Astrocyte of the spinal cord (primary cell): ENCODE data around the gene CDKL5.
A peak's percentile ranks its signal among the peaks of the same experiment; 100 is the strongest.

Experiments
- DNase-seq: peaks from one replicate; pipeline ENCODE4 v3.0.0; 2011; ENCODE audit warnings: low read depth, low spot score
- H3K4me3 ChIP-seq: 2 replicates; pipeline ENCODE4 v1.5.1; 2011; ENCODE audit warnings: low read depth, mild to moderate bottlenecking, low read length, moderate library complexity
- in situ Hi-C: cut with HindIII; loops from 2 replicates; pipeline ENCODE4 v1.10.0; 2017; ENCODE audit warnings: low sequenced_read_pairs
- TF ChIP-seq, protein P1 (sequence below): IDR thresholded peaks from 2 replicates; pipeline ENCODE4 v1.5.1; 2012; ENCODE audit warnings: low read depth, mild to moderate bottlenecking, low read length, inconsistent platforms

CDKL5 gene

DNA sequence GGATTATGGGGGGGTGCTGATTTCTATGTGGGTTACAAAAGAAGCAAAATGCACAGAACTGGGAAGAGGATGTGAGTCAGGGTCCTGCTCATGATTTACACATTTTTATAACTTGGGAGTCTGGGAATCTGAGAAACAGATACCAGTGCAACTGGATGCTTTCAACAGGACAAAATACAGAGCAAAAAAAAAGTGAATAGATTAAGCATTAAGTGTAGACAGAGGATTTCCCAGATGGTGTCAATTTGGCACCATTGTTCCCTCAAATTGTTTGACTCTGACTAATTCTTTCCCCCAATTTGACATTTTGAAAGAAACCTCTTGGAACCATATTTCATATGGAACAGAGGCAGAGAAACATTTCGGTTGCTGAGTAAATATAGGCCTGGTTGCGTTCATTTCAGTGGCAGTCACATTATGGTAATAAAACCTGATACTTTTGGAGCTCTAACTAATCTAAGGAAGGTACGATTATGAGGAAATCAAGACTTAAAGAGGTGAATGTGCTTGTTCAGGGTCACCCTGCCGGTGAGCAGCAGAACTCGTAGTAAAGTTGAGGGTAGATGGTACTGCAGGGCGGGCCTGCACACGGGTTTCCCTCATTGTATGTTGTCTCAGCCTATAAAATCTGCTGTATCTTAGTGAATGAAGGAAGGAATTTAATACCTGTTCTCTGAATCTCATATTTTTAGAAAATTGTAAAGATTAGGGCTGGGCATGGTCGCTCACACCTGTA lies 18.7 kb upstream of the CDKL5 start:
- no peak overlapping the region for H3K4me3 ChIP-seq
- TF ChIP-seq, protein P1, sequence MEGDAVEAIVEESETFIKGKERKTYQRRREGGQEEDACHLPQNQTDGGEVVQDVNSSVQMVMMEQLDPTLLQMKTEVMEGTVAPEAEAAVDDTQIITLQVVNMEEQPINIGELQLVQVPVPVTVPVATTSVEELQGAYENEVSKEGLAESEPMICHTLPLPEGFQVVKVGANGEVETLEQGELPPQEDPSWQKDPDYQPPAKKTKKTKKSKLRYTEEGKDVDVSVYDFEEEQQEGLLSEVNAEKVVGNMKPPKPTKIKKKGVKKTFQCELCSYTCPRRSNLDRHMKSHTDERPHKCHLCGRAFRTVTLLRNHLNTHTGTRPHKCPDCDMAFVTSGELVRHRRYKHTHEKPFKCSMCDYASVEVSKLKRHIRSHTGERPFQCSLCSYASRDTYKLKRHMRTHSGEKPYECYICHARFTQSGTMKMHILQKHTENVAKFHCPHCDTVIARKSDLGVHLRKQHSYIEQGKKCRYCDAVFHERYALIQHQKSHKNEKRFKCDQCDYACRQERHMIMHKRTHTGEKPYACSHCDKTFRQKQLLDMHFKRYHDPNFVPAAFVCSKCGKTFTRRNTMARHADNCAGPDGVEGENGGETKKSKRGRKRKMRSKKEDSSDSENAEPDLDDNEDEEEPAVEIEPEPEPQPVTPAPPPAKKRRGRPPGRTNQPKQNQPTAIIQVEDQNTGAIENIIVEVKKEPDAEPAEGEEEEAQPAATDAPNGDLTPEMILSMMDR: no peak
- in situ Hi-C loops: no loop called here
- DNase-seq: no peak

DNA sequence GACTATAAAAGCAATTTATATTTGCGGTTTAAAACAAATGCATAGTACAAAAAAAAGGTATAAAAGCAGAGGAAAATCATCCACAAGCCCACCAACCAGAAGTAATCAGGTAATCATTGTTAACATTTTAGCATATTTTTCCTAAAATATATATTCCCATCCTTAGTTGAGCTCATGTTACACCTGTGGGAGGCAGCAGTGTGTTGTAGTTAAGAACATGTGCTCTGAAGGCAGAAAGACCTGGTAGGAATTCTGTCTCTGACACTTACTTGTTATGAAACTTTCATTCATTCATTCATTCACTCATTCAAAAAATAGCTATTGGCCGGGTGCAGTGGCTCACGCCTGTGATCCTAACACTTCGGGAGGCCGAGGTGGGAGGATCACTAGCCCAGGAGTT lies 15.4 kb upstream of the CDKL5 start:
- in situ Hi-C loops: no loop called here

DNA sequence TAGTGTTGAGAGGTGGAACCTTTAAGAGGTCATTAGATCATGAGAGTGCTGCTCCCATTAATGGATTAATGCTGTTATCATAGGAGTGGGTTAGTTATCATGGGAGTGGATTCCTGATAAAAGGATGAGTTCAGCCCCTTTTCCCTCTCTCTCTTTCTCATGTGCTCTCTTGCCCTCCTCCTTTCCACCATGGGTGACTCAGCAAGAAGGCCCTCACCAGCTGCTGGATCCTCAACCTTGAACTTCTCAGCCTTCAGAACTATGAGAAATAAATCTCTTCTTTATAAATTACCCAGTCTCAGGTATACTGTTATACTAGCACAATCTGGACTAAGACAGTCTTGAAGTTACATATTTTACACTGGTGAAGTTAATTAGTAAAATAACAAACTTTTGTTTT lies 10.0 kb upstream of the CDKL5 start:
- no peak for DNase-seq
- no peak overlapping the region for H3K4me3 ChIP-seq
- in situ Hi-C loops: no loop called here
- TF ChIP-seq, protein P1: no peak

More for the DNA sequence above, 15.4 kb upstream of the CDKL5 start:
- DNase-seq: peak; percentile 20
- H3K4me3 ChIP-seq: no peak overlapping the region
- TF ChIP-seq, protein P1: peak; percentile 32

DNA sequence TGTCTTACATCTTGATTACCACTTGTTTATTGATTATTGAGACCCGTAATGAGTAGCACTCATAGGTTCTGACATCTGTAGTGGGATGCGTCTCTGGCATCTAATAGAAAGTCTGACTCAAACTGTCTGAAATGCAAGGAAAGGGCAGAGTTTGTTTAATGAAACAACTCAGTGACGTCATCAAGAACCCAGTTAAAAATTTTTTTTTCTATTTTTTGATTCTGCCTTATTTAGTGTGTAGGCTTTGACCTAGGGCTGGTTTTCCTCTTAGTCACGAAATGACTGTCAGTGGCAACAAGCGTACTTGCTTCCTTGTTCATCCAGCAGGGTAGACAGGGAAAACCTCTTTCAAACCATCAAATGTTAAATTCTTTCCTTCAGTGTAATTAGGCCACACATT lies 3.1 kb upstream of the CDKL5 start:
- TF ChIP-seq, protein P1: no peak
- DNase-seq: peak; percentile 78
- H3K4me3 ChIP-seq: no peak overlapping the region
- in situ Hi-C loops: no loop called here

DNA sequence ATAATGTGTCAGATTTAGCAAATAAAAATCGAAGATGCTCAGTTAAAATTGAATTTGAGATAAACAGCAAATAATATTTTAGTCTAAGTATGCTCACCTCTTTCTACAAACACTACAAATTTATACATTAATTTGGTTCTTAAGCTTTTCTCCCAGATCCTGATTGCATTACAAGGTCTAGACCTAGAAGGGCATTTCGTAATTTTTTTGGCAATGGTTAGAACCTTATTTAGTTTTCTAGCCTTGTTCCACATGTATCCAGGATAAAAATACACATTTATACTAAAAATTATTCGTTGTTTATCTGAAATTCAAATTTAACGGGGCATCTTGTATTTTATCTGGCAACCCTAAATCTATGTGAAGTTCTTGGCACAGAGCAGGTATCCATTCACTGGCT lies 2.5 kb upstream of the CDKL5 start:
- DNase-seq: no peak
- in situ Hi-C loops: no loop called here

DNA sequence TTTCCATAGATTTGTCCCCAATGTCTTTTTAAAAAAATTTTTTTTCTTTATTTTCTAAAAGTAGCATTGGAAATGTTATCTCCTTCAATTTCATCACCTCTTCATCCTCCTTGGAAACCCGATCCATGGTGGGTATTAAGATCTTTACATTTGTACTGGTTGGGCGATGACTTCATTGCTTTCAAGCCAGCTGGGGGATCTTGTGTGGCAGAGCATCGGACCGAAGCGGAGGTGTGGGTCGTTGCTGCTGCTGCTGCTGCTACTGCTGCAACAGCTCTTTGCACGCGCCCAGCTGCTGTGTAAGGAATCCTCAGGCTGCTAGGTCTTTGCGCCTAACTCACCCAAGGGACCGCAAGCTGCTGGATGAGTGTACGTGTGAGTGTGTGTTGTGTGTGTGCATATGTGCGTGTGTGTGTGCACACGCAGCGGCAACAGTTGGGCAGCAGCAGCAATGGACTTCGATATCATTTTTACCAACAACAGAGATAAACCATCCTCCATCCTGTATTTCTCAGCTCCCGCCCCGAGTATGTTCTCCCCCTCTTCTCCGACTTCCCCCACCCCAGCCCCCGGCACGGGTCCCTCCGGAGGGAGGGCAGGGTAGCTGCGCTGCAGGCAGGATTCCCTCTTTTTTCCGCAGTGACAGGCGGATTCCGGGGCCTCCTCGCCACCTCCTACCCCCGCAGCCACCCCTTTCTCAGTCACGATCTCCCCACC lies 768 bp upstream of the CDKL5 start:
- DNase-seq: peak; percentile 31
- TF ChIP-seq, protein P1: no peak
- peak overlapping the region; percentile 69 for H3K4me3 ChIP-seq
- in situ Hi-C loops: no loop called here

More for the DNA sequence above, 2.5 kb upstream of the CDKL5 start:
- H3K4me3 ChIP-seq: no peak overlapping the region
- TF ChIP-seq, protein P1: no peak
